Bone marrow (tissue), 2 donors: ENCODE data around the gene DZIP1L.

ENCODE experiments used
- DNase-seq, 2 donors: peaks; one replicate each; lab custom pipeline; 2025; lab: John Stamatoyannopoulos, UW

The DZIP1L gene

GRCh38 chr3:138068046-138068445 is 47.4 kb downstream of the DZIP1L start:
- DNase-seq, result no peak

DNA sequence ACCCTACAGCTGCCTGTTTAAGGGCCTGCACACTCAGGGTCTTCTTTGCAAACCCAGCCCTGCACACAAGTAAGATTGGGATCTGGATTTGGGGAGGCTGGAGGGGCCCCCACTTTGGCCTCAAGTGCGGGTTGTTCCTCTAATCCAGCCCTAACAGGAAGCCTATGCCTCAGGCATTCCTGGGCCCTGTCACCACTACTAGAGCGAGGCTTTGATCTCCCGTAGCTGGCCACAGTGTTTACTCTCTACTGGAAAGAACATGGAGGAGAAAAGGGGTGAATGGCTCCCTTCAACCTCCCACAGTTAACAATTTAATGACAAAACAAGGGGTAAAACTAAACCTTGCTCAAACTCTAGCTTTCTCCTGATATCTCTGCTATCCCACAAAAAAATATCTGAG is 48.4 kb downstream of the DZIP1L start:
- DNase-seq, result no peak

DNA sequence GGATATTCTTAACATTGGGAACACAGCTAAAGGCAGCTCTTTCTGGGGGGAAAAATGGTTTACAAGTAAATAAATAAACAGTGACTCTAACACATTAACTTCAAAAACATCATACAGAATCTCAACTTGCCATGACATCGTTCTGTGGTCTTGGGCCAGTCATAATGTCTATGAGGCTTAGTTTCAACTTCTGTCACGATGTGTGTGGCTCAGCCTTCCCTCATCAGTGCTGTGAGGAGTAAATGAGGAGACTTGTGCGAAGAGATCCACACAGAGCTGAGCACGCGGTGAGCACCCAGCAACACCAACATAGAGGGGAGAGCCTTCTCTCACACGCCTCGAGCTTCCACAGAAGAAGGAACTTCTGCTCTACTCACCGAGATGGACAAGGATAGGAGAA is 49.0 kb downstream of the DZIP1L start:
- no peak for DNase-seq

GRCh38 chr3:138065949-138066348 is 49.5 kb downstream of the DZIP1L start:
- no peak for DNase-seq

DNA sequence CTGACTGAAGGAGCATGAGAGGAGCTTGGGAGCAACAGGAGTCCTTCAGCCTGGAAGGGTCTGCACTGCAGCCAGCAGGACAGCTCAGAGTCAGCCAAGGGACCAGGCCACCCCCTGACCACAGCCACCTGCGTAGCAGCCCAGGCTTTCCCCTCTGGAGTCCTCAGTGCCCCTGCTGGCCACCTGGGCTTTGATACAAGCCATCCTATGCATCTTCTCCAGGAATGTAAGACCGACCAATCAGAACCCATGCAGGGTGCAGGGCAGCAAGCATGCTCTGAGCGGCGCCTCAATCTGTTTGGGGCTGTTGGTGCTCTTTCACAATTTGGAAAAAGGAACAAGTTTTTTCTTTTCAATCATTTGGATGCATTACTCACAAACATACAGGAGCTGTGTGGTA is 52.0 kb downstream of the DZIP1L start:
- DNase-seq, result no peak

GRCh38 chr3:138062626-138063025 is 52.8 kb downstream of the DZIP1L start:
- no peak for DNase-seq

- no peak for DNase-seq
Observed at GRCh38 chr3:138062037-138062436, 53.4 kb downstream of the DZIP1L start.

- DNase-seq, result no peak
Observed at GRCh38 chr3:138060792-138061191, 54.6 kb downstream of the DZIP1L start.

- DNase-seq, result no peak
Observed at GRCh38 chr3:138059261-138059660, 56.1 kb downstream of the DZIP1L start.

DNA sequence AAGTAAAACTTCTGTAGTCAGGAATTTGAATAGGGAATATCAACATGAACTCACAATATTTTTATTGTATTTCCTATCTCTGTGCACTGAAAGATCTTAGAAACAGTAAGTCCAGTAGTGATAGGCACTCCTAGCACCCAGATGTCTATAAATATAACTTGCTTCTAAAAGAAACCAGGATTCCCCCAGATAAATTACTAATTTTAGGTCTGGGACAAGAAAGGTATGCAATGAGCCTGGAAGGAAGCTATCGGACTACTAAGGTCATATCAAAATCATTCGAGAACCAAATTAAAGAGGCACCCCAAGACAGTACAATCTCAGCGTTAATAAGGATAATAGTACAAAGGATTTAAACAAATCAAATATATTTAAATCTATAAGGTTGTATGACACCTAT is 58.0 kb downstream of the DZIP1L start:
- DNase-seq, result no peak

- no peak for DNase-seq
Observed at GRCh38 chr3:138054057-138054456, 61.4 kb downstream of the DZIP1L start.

DNA sequence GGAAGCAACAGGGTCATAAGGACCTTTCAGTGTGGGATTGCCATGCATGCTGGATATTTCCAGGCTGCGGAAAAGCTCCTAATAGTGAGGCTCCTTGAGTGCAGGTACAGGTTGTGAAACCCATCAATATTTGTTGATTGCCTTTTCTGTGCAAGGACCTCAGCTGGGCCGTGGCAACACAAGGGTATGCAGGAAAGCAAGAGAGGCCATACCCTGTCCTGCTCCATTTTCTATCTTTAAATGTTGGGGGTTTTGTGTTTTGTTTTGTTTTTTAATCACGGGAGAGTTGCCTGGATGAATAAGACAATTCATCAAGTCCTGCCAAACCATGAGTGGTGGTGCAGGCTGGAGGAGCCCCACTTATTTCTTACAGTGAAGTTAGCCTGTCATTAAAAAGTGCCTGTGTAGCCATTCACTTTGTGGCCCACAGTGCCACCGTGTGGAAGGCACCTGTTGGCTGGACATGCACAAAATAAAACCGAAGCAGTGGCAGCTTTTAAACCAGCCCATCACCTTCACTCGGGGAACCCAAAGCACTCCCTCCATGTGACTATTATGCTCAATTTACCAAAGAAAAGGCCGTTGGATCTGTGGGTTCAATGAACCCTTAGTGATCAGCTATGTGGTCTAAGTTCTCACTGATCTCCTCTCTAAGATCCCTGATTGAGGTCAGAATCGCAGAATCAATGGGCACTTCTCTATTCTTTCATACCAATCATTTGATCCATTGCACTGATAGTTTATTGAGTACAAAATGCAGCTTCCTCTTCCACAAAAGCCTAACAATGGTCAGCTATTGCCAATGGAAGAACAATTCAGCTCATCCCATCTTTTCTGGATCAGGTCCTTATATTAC is 63.2 kb downstream of the DZIP1L start:
- DNase-seq, result no peak

DNA sequence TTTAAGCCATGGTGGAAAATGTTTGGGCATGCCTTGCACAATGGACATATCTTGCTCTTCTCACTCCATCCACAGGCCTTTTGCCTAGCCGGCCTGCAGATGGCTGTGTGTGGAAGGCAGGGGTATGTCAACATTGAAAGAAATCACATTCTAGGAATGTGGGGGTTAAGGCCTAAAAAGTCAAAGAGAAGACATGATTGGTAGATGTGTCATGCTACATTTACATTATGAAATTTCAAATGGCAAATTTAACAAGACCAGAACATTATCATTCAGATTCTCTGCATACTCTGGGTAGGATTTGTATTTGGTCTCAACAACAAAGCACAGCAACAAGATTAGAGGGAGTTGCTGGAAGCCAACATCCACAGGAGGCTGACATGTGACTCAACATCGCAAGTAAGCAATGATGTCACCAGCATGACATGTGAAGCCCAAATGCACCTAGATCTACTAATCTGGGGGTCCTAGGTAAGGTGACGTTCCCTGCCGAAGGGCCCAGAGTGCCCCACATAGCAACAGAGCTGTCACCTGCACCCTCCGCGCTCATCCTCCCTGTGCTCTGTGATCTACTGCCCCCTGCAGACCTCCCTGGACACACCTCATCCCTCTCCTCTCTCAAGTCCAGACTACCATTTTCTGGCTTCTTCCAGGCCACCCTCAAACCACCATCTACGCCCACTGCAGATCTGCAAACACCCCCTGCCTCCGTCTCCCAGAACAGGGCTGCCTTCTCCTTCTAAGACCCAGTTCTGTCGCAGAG is 66.1 kb downstream of the DZIP1L start:
- no peak for DNase-seq

- DNase-seq, result no peak
Observed at GRCh38 chr3:138047596-138048158, 67.7 kb downstream of the DZIP1L start.

DNA sequence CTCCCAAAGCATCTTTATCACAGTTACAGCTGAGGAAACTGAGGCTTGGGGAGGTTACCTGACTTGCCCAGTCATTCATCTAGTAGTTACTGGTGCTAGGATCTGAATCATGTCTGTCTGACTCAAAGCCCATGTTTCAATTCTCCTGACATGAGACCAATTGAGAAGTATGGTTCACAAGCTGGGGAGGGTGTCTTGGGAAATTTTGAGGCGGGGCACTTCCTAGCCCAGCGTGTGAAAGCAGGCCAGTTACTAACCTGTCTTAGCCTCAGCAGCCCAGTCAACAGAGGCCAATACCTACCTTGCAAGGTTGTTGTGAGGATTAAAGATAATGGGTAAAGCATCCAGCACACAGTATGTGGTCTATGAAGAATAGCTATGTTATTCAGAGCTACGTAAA is 68.5 kb downstream of the DZIP1L start:
- DNase-seq, result no peak

DNA sequence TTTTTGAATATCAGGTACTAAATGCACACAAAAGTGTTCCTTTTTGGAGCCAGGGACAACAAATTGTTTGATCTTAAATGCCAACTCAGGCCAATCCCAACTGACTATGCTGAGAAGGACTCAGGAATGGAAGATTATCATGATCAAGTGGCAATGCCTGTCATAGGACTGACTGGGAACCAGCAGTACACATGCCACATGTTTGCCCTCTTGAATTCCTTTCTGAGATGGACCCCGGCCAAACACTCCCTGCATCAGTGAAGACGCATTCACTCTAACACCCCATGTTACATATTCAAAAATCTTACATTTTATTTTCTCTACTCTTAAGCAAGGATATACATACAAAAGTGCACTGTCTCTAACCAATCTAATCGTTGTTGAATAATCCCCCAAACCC is 69.3 kb downstream of the DZIP1L start:
- no peak for DNase-seq

- no peak for DNase-seq
Observed at GRCh38 chr3:138043266-138044029, 72.0 kb downstream of the DZIP1L start.

- no peak for DNase-seq
Observed at GRCh38 chr3:138042043-138042442, 73.4 kb downstream of the DZIP1L start.

DNA sequence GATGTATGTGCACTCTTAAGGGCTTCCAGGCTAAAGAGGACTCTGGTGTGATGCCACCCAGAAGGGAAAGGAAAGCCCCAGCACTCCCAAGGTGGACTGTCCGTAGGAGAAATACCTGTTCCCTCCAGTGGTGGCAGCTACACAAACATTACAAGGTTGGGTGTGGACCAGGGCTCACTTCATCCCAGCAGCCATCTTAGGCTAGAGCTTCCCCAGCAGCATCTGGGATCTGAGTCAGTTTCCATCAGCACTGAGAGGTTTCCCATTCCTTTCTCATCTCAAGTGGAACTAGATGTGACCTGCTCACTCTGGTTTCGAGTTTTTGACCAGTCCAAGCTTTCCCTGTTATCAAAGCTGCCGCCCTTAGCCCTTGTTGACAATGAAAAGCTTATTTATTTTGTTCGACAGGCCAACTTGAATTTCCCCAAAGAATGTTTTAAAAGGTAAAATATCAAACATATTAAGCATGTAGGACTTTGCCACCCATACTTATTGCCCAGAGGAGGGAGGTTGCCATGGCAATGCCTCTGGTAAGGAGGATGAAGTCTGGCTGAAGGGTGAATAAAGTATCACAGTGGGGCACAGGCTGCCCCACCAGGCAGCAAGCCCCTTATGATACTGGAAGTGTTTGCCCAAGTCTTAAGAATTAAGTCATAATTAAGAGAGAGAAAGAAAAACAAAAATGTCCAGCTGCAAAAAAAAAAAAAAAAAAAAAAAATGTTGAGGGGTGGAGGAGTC is 76.5 kb downstream of the DZIP1L start:
- no peak for DNase-seq

GRCh38 chr3:138036572-138036971 is 78.8 kb downstream of the DZIP1L start:
- DNase-seq, result no peak

DNA sequence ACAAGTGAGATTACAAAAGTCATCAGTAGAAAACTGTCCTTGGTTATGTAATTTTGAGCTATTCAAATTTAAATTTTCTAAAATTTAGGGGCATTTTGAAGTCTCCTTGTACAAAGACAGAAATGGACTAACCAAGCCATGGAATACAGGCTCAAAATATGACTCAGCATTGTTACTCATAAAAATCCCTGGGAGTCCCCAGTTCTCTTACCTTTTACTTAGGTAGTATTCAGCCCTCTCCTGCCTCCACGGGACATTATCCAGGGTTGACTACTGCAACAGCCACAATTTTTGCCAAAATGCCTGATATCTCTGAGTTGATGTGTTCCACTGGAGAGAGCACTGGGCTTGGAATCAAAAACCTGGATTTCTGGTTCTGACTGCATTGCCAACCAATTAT is 80.5 kb downstream of the DZIP1L start:
- DNase-seq, result no peak
